HG03045 (cell line): Measurements from ENCODE around the gene LIMA1.
"Not testable (repeated sequence)": the region's sequence is repeated elsewhere in the genome, so short reads cannot be mapped to it uniquely, and the experiment has no call there.

ENCODE experiments used
- ATAC-seq: cut with Tn5 transposase; IDR thresholded peaks from one replicate; pipeline ENCODE4 v1.9.1; 2021; ENCODE audit warnings: mild to moderate bottlenecking, moderate library complexity; ENCODE audit not compliant: unreplicated experiment

Gene LIMA1

GRCh38 chr12:50283229-50283923, at the start of gene LIMA1:
TSS of gene LIMA1 (minus strand) at chr12:50283520. CDS start at chr12:50248751, 34,769 bp downstream.
- peak; percentile 91 for ATAC-seq

GRCh38 chr12:50331745-50332144, 48.4 kb upstream of the LIMA1 start:
- no peak for ATAC-seq

- ATAC-seq, result not testable (repeated sequence)
These were observed 45.3 kb upstream of the LIMA1 start for GRCh38 chr12:50328664-50329063.

GRCh38 chr12:50326590-50327284, 43.4 kb upstream of the LIMA1 start:
- ATAC-seq, result no peak

- no peak for ATAC-seq
These were observed 42.6 kb upstream of the LIMA1 start for GRCh38 chr12:50325890-50326391.

- ATAC-seq, result not testable (repeated sequence)
These were observed 41.5 kb upstream of the LIMA1 start for GRCh38 chr12:50324770-50325169.

- ATAC-seq, result not testable (repeated sequence)
These were observed 40.8 kb upstream of the LIMA1 start for GRCh38 chr12:50324077-50324476.

- no peak for ATAC-seq
These were observed 38.9 kb upstream of the LIMA1 start for GRCh38 chr12:50322206-50322605.

GRCh38 chr12:50317203-50317602, 33.9 kb upstream of the LIMA1 start:
- ATAC-seq, result no peak

- ATAC-seq, result no peak
These were observed 32.5 kb upstream of the LIMA1 start for GRCh38 chr12:50315803-50316202.

GRCh38 chr12:50314636-50315312, 31.5 kb upstream of the LIMA1 start:
- no peak for ATAC-seq

- ATAC-seq, result not testable (repeated sequence)
These were observed 30.7 kb upstream of the LIMA1 start for GRCh38 chr12:50313971-50314370.

GRCh38 chr12:50313256-50313931, 30.1 kb upstream of the LIMA1 start:
- ATAC-seq, result no peak

- not testable (repeated sequence) for ATAC-seq
These were observed 28.7 kb upstream of the LIMA1 start for GRCh38 chr12:50311858-50312609.

- no peak for ATAC-seq
These were observed 26.6 kb upstream of the LIMA1 start for GRCh38 chr12:50309950-50310349.

GRCh38 chr12:50302686-50303085, 19.4 kb upstream of the LIMA1 start:
- no peak for ATAC-seq

- ATAC-seq, result no peak
These were observed 14.7 kb upstream of the LIMA1 start for GRCh38 chr12:50297996-50298395.

GRCh38 chr12:50297027-50297426, 13.7 kb upstream of the LIMA1 start:
- ATAC-seq, result no peak

- no peak for ATAC-seq
These were observed 13.2 kb upstream of the LIMA1 start for GRCh38 chr12:50296554-50296953.

GRCh38 chr12:50291377-50291776, 8.1 kb upstream of the LIMA1 start:
- no peak for ATAC-seq
